ENCODE data around the gene SOX18.

SOX18 gene

GRCh38 chr20:64065974-64066343, 16.5 kb upstream of the SOX18 start:
- no peak overlapping the region for H3K4me3 ChIP-seq (ENCODE audit: low read depth, low read length)
- DNase-seq (ENCODE audit: low read depth), result peak; percentile 89
- TF ChIP-seq CTCF (IDR thresholded peaks at IDR 0.05; ENCODE audit: low read depth, low read length) (no peak), POLR2A (IDR thresholded peaks at IDR 0.05; ENCODE audit: extremely low read depth, insufficient read length) (no peak), MAX (IDR thresholded peaks at IDR 0.05; ENCODE audit: low read depth, low read length) (peak; percentile 28; the same call in 1 of the 2 replicates), MYC (IDR thresholded peaks at IDR 0.05; ENCODE audit: low read depth, low read length) (no peak)

GRCh38 chr20:64065062-64065973, 15.9 kb upstream of the SOX18 start:
- DNase-seq (ENCODE audit: low read depth), result peak; percentile 61
- TF ChIP-seq POLR2A (IDR thresholded peaks at IDR 0.05; ENCODE audit: extremely low read depth, insufficient read length) (no peak), MAX (IDR thresholded peaks at IDR 0.05; ENCODE audit: low read depth, low read length) (peak; percentile 83)
- H3K4me3 ChIP-seq (ENCODE audit: low read depth, low read length), result no peak overlapping the region

- TF ChIP-seq MAX (IDR thresholded peaks at IDR 0.05; ENCODE audit: low read depth, low read length) (no peak), MYC (IDR thresholded peaks at IDR 0.05; ENCODE audit: low read depth, low read length) (no peak), CTCF (IDR thresholded peaks at IDR 0.05; ENCODE audit: low read depth, low read length) (no peak), POLR2A (IDR thresholded peaks at IDR 0.05; ENCODE audit: extremely low read depth, insufficient read length) (no peak)
- no peak overlapping the region for H3K4me3 ChIP-seq (ENCODE audit: low read depth, low read length)
- DNase-seq (ENCODE audit: low read depth), result peak; percentile 37
Measured at GRCh38 chr20:64064145-64064698, 14.8 kb upstream of the SOX18 start.

- peak; percentile 29 for DNase-seq (ENCODE audit: low read depth)
- peak overlapping the region; percentile 56 for H3K4me3 ChIP-seq (ENCODE audit: low read depth, low read length)
- TF ChIP-seq MYC (IDR thresholded peaks at IDR 0.05; ENCODE audit: low read depth, low read length), result no peak
- TF ChIP-seq MAX (IDR thresholded peaks at IDR 0.05; ENCODE audit: low read depth, low read length), result no peak
- no peak for TF ChIP-seq CTCF (IDR thresholded peaks at IDR 0.05; ENCODE audit: low read depth, low read length)
- no peak for TF ChIP-seq POLR2A (IDR thresholded peaks at IDR 0.05; ENCODE audit: extremely low read depth, insufficient read length)
Measured at GRCh38 chr20:64063389-64064144, 14.1 kb upstream of the SOX18 start.

- peak; percentile 89 for TF ChIP-seq MAX (IDR thresholded peaks at IDR 0.05; ENCODE audit: low read depth, low read length)
- TF ChIP-seq MYC (IDR thresholded peaks at IDR 0.05; ENCODE audit: low read depth, low read length), result peak; percentile 93
- no peak for TF ChIP-seq CTCF (IDR thresholded peaks at IDR 0.05; ENCODE audit: low read depth, low read length)
- TF ChIP-seq POLR2A (IDR thresholded peaks at IDR 0.05; ENCODE audit: extremely low read depth, insufficient read length), result peak; percentile 58
- peak within 1 kb of the TSS; percentile 56 for H3K4me3 ChIP-seq (ENCODE audit: low read depth, low read length)
- DNase-seq (ENCODE audit: low read depth), result peak; percentile 96
Measured at GRCh38 chr20:64062596-64063388, 13.4 kb upstream of the SOX18 start, which contains the start of gene TCEA2. TSS of gene TCEA2 (plus strand) at chr20:64063198. CDS start at chr20:64063313, 115 bp downstream.
